22Rv1 (cell line): ENCODE results near the gene CXCR5.

ENCODE experiments used
- ZFX ChIP-seq: fragments of 450-650 bp; IDR thresholded peaks from 2 replicates; pipeline ENCODE4 v1.6.1; 2017; ENCODE audit warnings: antibody characterized with exemption, borderline replicate concordance
- TF ChIP-seq, protein P1 (sequence below): fragments of 450-650 bp; IDR thresholded peaks from 2 replicates; pipeline ENCODE4 v1.5.1; 2017; ENCODE audit warnings: mild to moderate bottlenecking

- TF ChIP-seq ZFX: no peak
- TF ChIP-seq, protein P1, sequence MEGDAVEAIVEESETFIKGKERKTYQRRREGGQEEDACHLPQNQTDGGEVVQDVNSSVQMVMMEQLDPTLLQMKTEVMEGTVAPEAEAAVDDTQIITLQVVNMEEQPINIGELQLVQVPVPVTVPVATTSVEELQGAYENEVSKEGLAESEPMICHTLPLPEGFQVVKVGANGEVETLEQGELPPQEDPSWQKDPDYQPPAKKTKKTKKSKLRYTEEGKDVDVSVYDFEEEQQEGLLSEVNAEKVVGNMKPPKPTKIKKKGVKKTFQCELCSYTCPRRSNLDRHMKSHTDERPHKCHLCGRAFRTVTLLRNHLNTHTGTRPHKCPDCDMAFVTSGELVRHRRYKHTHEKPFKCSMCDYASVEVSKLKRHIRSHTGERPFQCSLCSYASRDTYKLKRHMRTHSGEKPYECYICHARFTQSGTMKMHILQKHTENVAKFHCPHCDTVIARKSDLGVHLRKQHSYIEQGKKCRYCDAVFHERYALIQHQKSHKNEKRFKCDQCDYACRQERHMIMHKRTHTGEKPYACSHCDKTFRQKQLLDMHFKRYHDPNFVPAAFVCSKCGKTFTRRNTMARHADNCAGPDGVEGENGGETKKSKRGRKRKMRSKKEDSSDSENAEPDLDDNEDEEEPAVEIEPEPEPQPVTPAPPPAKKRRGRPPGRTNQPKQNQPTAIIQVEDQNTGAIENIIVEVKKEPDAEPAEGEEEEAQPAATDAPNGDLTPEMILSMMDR: peak; percentile 90
Measured at GRCh38 chr11:118930094-118930712, 46.5 kb downstream of the CXCR5 start.
